GM13977 (cell line): Measurements from ENCODE around the gene FCHSD2.

Source experiments
- DNase-seq: peaks from one replicate; pipeline ENCODE4 v3.0.0; 2012; ENCODE audit warnings: low spot score
- CTCF ChIP-seq: IDR thresholded peaks from 2 replicates; pipeline ENCODE4 v1.5.1; 2012; ENCODE audit warnings: mild to moderate bottlenecking, control low read depth; ENCODE audit not compliant: insufficient read depth; ENCODE audit errors: extremely low read depth, missing control alignments
- in situ Hi-C: fragments of 300-500 bp; cut with MboI; formaldehyde crosslinking; loops from one replicate; pipeline ENCODE4 v1.12.0; 2022; ENCODE audit warnings: low sequenced_read_pairs, low pct_unique_long_range_greater_than_20kb, mixed read lengths, inconsistent platforms; ENCODE audit not compliant: unreplicated experiment

The FCHSD2 gene

GRCh38 chr11:72940417-72940816, 201.7 kb downstream of the FCHSD2 start:
- in situ Hi-C loops: no loop called here
- no peak for DNase-seq
- no peak for TF ChIP-seq CTCF

- no peak for DNase-seq
- in situ Hi-C loops: no loop called here
- TF ChIP-seq CTCF: no peak
Observed at GRCh38 chr11:72939031-72939430, 203.1 kb downstream of the FCHSD2 start.

DNA sequence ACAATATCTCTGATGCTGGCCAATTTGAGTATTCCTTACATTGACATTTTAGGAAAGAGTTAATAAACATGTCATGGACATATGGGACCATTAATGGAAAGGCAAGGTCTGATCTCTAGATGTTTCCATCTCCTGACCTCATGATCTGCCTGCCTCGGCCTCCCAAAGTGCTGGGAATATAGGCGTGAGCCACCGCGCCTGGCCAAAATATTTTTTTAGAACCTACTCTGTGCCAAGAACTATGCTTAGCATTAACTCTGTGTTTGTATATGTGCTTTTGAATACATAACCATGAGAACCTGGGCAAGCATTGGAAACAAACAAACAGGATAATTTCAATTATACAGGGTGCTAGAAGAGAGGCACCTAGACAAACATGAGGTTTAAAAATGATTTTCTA, 204.7 kb downstream of the FCHSD2 start:
- TF ChIP-seq CTCF: no peak
- in situ Hi-C loops: no loop called here

GRCh38 chr11:72935700-72936099, 206.4 kb downstream of the FCHSD2 start:
- no peak for DNase-seq
- TF ChIP-seq CTCF: no peak
- in situ Hi-C loops: no loop called here

More for the DNA sequence above, 204.7 kb downstream of the FCHSD2 start:
- DNase-seq: no peak

GRCh38 chr11:72932132-72932570, 210.0 kb downstream of the FCHSD2 start:
- in situ Hi-C loops: no loop called here
- no peak for TF ChIP-seq CTCF
- no peak for DNase-seq

DNA sequence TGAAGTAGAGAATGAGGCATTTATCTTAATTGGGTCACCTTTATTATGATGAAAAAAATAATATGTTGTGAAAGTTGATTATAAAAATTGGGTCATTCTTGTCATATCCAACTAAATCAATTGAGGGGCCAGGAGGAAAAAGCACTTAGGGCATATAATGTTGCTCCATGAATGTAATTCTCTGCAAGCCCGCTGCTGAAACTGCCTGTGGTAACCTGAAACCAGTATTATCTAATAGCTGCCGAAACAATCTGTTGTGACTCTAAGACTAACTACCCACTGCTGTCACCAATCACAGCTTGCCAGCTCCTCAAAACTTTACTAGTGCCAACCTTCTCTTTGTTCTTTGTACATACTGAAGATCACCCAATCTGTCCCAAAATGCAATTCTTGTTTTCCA, 212.1 kb downstream of the FCHSD2 start:
- no peak for DNase-seq
- TF ChIP-seq CTCF: no peak
- in situ Hi-C loops: no loop called here

- no peak for TF ChIP-seq CTCF
- in situ Hi-C loops: no loop called here
- no peak for DNase-seq
Observed at GRCh38 chr11:72929256-72929655, 212.9 kb downstream of the FCHSD2 start.
